ENCODE results near the gene KDM5A.

GRCh38 chr12:234891-235415 lies 154.2 kb downstream of the KDM5A start:
- TF ChIP-seq CTCF (IDR thresholded peaks at IDR 0.05) (no peak), POLR2A (IDR thresholded peaks at IDR 0.05) (no peak)

Data from uterus (tissue), 2 donors.